SU-DHL-6 (cell line): Measurements from ENCODE around the gene SEPHS2.

Experiments used
- H2AFZ ChIP-seq: fragments of 200-600 bp; sonication (generic); 2 replicates; pipeline ENCODE4 v1.6.1; 2014; ENCODE audit warnings: low read depth, mild to moderate bottlenecking, moderate library complexity, mixed read lengths, antibody characterized with exemption, low read length; ENCODE audit not compliant: severe bottlenecking
- H3F3A ChIP-seq: fragments of 200-600 bp; shearing (Covaris generic); 2 replicates; pipeline ENCODE4 v1.6.0; 2016; ENCODE audit warnings: antibody characterized with exemption, mild to moderate bottlenecking; ENCODE audit not compliant: insufficient read depth
- H3K27ac ChIP-seq: fragments of 200-600 bp; sonication (generic); 2 replicates; pipeline ENCODE4 v1.5.1; 2016; ENCODE audit warnings: low read depth, mild to moderate bottlenecking, low read length, moderate library complexity, mixed read lengths
- H3K27me3 ChIP-seq: fragments of 200-600 bp; sonication (generic), shearing (Covaris generic); 2 replicates; pipeline ENCODE4 v1.6.0; 2014; ENCODE audit warnings: mild to moderate bottlenecking, low read length
- H3K36me3 ChIP-seq: fragments of 200-600 bp; sonication (generic); 2 replicates; pipeline ENCODE4 v1.6.1; 2014; ENCODE audit warnings: mild to moderate bottlenecking, low read length, mixed read lengths
- H3K4me2 ChIP-seq: fragments of 300-600, 200-600 bp; shearing (Covaris generic), sonication (generic); 2 replicates; pipeline ENCODE4 v1.6.0; 2014; ENCODE audit warnings: low read length, low read depth, mild to moderate bottlenecking; ENCODE audit not compliant: poor library complexity, severe bottlenecking
- H3K4me3 ChIP-seq: fragments of 200-600 bp; sonication (generic); 2 replicates; pipeline ENCODE4 v1.5.1; 2014; ENCODE audit warnings: antibody characterized with exemption, low read length, mild to moderate bottlenecking, mixed read lengths; ENCODE audit not compliant: insufficient read depth, poor library complexity, severe bottlenecking
- H3K79me2 ChIP-seq: fragments of 200-600 bp; sonication (generic); 2 replicates; pipeline ENCODE4 v1.6.1; 2014; ENCODE audit warnings: mild to moderate bottlenecking, low read length, moderate library complexity; ENCODE audit not compliant: insufficient read depth
- H3K9ac ChIP-seq: fragments of 200-600 bp; sonication (generic); 2 replicates; pipeline ENCODE4 v1.7.0; 2014; ENCODE audit warnings: mild to moderate bottlenecking, low read length
- H3K9me2 ChIP-seq: fragments of 200-600 bp; sonication (generic); replicated peaks from 2 replicates; pipeline ENCODE4 v1.6.1; 2014; ENCODE audit warnings: low read length; ENCODE audit not compliant: insufficient read depth
- H3K9me3 ChIP-seq: fragments of 200-600 bp; sonication (generic); 2 replicates; pipeline ENCODE4 v1.6.1; 2014; ENCODE audit warnings: low read length, mixed read lengths; ENCODE audit not compliant: insufficient read depth
- H4K20me1 ChIP-seq: fragments of 200-600 bp; sonication (generic); 2 replicates; pipeline ENCODE4 v1.6.1; 2014; ENCODE audit warnings: low read depth, mild to moderate bottlenecking, antibody characterized with exemption, low read length, moderate library complexity, mixed read lengths
- CTCF ChIP-seq: fragments of 200-600 bp; sonication (generic); IDR thresholded peaks from one replicate; pipeline ENCODE4 v1.5.1; 2017; ENCODE audit warnings: antibody characterized with exemption, mild to moderate bottlenecking, low read length, moderate library complexity; ENCODE audit not compliant: insufficient read depth, poor library complexity, severe bottlenecking
- EZH2phosphoT487 ChIP-seq: fragments of 200-600 bp; sonication (generic), shearing (Covaris generic); conservative IDR thresholded peaks from 2 replicates; pipeline ENCODE4 v1.6.1; 2018; ENCODE audit warnings: mild to moderate bottlenecking, antibody characterized with exemption, low read length, moderate library complexity, mixed read lengths

The SEPHS2 gene

GRCh38 chr16:30443631-30444030 lies 2.0 kb downstream of the SEPHS2 start:
- H3K27ac ChIP-seq, result peak overlapping the region; percentile 6; the same call in 1 of the 2 replicates
- no peaks in the 10 kb centered on the region for H3K9me2 ChIP-seq
- no peaks in the 10 kb centered on the region for H3K27me3 ChIP-seq
- H3K4me2 ChIP-seq, result peak overlapping the region; percentile 91
- peak overlapping the region; percentile 84 for H3K9ac ChIP-seq
- peaks cover 28% of the 10 kb centered on the region for H3K79me2 ChIP-seq
- peak overlapping the region; percentile 81 for H3K4me3 ChIP-seq
- H2AFZ ChIP-seq, result no peak overlapping the region
- peaks cover 49% of the 10 kb centered on the region for H3F3A ChIP-seq
- peaks cover 17% of the 10 kb centered on the region; the same call in 1 of the 2 replicates for H4K20me1 ChIP-seq
- TF ChIP-seq CTCF (no peak), EZH2phosphoT487 (no peak)
- H3K9me3 ChIP-seq, result no peaks in the 10 kb centered on the region
- peaks cover 23% of the 10 kb centered on the region for H3K36me3 ChIP-seq

GRCh38 chr16:30439720-30440348 lies 5.8 kb downstream of the SEPHS2 start:
- Histone ChIP-seq H2AFZ (no peak overlapping the region), H3K4me3 (no peak overlapping the region), H3K27ac (peak overlapping the region; percentile 37), H4K20me1 (peaks cover 14% of the 10 kb centered on the region; the same call in 1 of the 2 replicates), H3K79me2 (peaks cover 19% of the 10 kb centered on the region), H3K9me2 (no peaks in the 10 kb centered on the region), H3F3A (peaks cover 44% of the 10 kb centered on the region), H3K27me3 (no peaks in the 10 kb centered on the region), H3K9me3 (no peaks in the 10 kb centered on the region), H3K9ac (no peak overlapping the region), H3K36me3 (peaks cover 19% of the 10 kb centered on the region), H3K4me2 (peak overlapping the region; percentile 24)
- TF ChIP-seq EZH2phosphoT487 (no peak), CTCF (no peak)

GRCh38 chr16:30438835-30439234 lies 6.8 kb downstream of the SEPHS2 start:
- H3K9me3 ChIP-seq, result no peaks in the 10 kb centered on the region
- peaks cover 9% of the 10 kb centered on the region for H3K36me3 ChIP-seq
- H3K27me3 ChIP-seq, result no peaks in the 10 kb centered on the region
- peaks cover 4% of the 10 kb centered on the region; the same call in 1 of the 2 replicates for H4K20me1 ChIP-seq
- no peak overlapping the region for H3K4me2 ChIP-seq
- H3K4me3 ChIP-seq, result no peak overlapping the region
- H2AFZ ChIP-seq, result no peak overlapping the region
- no peak overlapping the region for H3K9ac ChIP-seq
- TF ChIP-seq CTCF, result no peak
- TF ChIP-seq EZH2phosphoT487, result no peak
- no peaks in the 10 kb centered on the region for H3K9me2 ChIP-seq
- peaks cover 34% of the 10 kb centered on the region for H3F3A ChIP-seq
- H3K79me2 ChIP-seq, result peaks cover 9% of the 10 kb centered on the region
- no peak overlapping the region for H3K27ac ChIP-seq
